GM10847 (cell line): ENCODE results near the gene GOLGA8K.
"Not testable (repeated sequence)": the region's sequence is repeated elsewhere in the genome, so short reads cannot be mapped to it uniquely, and the experiment has no call there.

Source experiments
- POLR2A ChIP-seq: IDR thresholded peaks from 2 replicates; pipeline ENCODE4 v1.6.1; 2011; ENCODE audit not compliant: insufficient read length; ENCODE audit errors: extremely low read depth

Gene GOLGA8K, protein sequence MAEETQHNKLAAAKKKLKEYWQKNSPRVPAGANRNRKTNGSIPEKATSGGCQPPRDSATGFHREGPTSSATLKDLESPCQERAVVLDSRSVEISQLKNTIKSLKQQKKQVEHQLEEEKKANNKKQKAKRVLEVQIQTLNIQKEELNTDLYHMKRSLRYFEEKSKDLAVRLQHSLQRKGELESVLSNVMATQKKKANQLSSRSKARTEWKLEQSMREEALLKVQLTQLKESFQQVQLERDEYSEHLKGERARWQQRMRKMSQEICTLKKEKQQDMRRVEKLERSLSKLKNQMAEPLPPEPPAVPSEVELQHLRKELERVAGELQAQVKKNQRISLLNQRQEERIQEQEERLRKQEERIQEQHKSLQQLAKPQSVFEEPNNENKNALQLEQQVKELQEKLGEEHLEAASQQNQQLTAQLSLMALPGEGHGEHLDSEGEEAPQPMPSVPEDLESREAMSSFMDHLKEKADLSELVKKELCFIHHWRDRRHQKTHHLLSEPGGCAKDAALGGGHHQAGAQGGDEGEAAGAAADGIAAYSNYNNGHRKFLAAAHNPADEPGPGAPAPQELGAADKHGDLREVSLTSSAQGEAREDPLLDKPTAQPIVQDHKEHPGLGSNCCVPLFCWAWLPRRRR

GRCh38 chr15:32403192-32403591 is at the start of gene GOLGA8K:
Gene GOLGA8K (minus strand): TSS chr15:32403292. CDS start chr15:32403194, 98 bp downstream.
- TF ChIP-seq POLR2A, result not testable (repeated sequence)
